IPS-11a (cell line): ENCODE data around the gene RUSF1.

Source experiments
- H3K4me3 ChIP-seq: one replicate; pipeline ENCODE4 v1.5.1; 2013; ENCODE audit warnings: low read depth, low read length, control low read depth

RUSF1 gene

DNA sequence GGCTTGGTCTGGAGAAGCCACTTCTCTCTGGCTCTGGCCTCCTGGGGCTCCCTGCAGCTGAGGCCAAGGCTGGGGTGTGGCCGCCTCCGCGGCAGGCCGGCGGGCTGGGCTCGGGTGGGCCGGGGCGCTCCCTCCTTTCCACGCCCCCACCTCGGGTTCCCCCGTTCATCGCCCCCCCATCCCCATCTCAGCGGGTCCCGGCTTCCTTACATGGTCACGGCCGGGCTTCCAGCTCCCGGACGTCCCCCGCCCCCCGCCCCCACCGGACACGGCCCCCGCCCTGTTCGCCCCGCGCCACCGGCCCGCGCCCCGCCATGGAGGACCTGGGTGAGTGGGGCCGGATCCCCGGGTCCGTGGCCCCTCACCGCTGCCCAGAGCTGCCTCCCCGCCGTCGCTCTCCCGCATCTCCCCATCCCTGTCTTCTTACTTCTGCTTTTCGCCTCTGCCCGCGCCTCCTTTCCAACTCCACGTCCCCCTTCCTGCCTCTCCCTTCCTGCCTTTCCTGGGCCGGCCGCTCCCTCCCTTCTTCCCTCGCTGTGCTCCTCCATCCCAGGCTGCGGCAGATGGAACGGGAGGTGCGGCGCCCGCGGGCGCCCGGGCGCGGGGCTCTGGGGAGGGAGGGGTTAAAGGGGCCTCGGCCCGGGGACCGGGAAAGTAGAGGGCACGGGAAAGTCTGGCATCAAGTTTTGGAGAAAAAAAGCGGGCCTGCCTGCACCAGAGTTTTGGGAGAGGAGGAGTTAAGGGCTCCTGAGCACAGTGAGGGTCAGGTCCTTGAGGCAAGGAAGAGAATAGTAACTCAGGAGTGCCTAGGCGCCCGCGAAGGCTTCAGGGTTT is 36.1 kb downstream of the RUSF1 start, which contains the start of gene TGFB1I1:
Gene TGFB1I1, plus strand, starts transcription at position 278 of the 834 bp plus-strand sequence. Its CDS starts 37 bp downstream, at position 315.
- H3K4me3 ChIP-seq, result peak within 1 kb of the TSS; percentile 60

DNA sequence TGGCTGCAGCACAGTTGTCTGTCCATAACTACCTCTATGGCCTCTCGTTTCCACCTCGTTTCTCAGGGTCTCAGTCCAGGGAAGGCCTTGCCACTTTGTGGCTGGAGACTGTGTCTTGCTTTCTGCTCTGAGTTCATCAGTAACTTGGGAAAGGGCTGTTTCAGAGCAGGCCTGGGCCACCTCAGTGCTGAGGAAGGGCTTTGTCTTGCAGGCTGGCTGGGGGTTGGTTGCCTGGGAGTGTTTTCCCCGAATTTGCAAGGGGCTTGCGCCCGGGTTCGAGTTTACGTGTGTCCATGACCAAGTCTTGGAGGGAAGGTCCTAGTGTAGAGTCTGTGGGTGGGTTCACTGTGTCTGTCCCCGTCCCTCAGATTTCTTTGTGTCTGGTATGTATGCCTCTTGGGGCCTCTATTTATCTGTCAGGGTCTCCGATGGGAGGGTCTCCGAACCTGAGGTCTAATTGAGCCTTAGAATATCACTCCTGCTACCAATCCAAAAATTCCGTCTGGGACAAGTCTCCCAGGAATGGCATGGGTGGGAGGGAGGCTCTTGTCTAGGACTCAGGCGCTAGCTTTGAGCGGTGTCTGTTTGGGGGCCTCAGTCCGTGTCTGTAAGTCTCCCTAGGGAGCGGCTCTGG is 36.8 kb downstream of the RUSF1 start:
- H3K4me3 ChIP-seq, result peak overlapping the region; percentile 45

DNA sequence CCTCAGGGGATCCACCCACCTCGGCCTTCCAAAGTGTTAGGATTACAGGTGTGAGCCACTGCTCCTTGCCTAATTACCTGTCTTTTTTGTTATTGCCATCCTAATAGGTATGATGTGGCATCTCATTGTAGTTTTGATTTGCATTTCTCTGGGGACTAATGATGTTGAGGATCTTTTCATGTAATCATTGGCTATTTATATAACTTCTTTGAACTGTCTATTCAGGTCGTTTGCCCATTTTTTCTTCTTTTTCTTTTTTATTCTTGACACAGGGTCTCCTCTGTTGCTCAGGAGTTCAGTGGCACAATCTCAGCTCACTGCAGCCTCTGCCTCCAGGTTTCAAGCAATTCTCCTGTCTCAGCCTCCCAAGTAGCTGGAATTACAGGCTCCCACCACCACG is 37.6 kb downstream of the RUSF1 start:
- H3K4me3 ChIP-seq, result no peak overlapping the region

DNA sequence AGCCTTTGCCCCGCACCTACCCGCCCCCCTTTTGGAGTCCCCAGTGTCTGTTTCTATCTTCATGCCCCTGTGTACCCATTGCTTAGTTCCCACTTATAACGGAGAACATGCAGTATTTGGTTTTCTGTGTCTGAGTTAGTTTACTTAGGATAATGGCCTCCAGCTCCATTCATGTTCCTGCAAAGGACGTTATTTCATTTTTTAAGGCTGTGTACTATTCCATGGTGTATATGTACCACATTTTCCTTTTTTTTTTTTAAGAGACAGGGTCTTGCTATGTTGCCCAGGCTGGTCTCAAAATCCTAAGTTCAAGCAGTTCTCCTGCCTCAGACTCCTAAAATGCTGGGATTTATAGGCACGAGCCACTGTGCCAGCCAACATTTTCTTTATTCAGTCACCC is 40.3 kb downstream of the RUSF1 start:
- H3K4me3 ChIP-seq, result no peak overlapping the region

DNA sequence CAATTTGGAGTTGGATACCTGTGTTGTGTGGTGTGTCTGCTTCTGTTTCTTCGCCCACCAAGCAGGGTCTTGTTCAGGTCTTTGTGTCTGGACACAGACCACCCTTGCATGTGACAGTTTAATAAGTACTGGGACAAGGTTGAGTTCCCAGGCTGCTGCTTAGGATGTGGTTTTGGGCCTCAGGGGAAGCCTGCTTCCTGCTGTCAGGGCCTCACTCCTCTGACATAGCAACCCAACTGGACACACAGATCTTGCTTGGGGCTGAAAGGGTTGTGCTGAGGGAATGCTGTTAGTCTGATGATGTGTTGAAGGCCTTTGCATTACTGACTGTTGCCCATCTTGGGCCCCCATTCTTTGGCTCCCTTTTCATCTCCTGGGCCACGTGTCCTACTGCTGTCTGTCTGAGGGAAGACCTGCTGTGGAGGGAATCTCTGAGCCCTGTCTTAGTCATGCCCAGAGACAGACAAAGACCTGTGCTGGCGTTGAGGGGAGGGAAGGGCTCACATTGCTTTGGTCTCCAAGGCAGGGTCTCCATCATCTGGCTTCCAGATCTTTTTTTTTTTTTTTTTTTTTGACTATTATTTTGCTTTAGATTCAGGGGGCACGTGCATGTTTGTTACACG is 40.9 kb downstream of the RUSF1 start:
- no peak overlapping the region for H3K4me3 ChIP-seq

DNA sequence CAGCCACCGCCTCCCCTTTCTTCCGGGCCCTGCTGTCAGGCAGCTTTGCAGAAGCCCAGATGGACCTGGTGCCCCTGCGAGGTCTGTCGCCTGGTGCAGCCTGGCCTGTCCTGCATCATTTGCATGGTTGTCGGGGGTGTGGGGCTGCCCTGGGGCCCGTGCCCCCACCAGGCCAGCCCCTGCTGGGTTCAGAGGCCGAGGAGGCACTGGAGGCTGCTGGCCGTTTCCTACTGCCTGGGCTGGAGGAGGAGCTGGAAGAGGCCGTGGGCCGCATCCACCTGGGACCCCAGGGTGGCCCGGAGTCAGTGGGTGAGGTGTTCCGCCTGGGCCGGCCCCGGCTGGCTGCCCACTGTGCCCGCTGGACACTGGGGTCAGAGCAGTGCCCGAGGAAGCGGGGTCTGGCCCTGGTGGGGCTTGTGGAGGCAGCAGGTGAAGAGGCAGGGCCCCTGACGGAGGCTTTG is 41.8 kb downstream of the RUSF1 start:
- no peak overlapping the region for H3K4me3 ChIP-seq

DNA sequence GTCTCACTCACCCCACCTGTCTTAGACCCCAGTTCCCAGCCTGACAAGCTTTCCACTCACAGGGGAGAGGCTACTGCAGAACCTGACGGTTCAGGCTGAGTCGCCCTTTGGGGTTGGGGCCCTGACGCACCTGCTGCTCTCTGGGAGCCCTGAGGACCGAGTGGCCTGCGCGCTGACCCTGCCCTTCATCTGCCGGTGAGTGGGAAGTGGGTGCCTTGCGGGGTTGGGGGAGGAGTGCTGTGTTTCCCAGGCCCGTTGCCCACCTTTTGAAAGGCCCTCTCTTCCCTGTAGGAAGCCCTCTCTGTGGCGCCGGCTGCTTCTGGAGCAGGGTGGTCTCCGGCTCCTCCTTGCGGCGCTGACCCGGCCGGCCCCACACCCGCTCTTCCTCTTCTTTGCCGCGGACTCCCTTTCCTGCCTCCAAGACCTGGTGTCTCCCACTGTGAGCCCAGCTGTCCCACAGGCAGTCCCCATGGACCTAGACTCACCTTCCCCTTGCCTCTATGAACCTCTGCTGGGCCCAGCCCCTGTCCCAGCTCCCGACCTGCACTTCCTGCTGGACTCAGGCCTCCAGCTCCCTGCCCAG is 42.3 kb downstream of the RUSF1 start:
- H3K4me3 ChIP-seq, result no peak overlapping the region

DNA sequence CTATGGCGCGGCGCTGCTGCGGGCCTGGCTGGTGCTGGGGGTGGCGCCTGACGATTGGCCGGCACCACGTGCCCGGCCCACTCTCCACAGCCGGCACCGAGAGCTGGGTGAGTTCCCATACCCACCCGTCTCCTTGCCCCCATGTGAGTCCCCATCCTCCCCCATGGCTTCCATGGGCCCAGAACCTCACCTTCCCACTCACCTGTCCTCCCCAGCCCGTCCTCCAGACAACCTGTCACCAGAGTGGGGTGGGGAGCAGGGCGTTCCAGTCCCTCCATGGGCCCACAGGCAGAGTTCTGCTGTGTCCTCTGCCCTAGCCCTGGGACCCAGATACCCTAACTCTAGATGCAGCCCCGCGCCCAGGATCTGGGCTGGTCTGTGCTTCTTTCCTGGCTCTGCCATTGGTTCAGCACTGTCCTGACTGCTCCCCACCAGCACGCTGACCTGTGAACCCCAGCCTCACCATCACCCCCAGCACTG is 43.4 kb downstream of the RUSF1 start:
- H3K4me3 ChIP-seq, result no peak overlapping the region

DNA sequence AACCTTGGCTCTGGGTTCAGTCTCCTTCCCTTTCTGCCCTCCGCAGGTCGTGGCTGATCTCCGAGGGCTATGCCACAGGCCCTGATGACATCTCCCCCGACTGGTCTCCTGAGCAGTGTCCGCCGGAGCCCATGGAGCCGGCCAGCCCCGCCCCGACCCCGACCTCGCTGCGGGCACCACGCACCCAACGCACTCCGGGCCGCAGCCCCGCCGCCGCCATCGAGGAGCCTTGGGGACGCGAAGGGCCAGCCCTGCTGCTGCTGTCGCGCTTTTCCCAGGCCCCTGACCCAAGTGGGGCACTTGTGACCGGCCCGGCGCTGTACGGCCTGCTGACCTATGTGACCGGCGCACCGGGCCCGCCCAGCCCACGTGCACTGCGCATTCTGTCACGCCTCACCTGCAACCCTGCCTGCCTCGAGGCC is 43.8 kb downstream of the RUSF1 start:
- no peak overlapping the region for H3K4me3 ChIP-seq

DNA sequence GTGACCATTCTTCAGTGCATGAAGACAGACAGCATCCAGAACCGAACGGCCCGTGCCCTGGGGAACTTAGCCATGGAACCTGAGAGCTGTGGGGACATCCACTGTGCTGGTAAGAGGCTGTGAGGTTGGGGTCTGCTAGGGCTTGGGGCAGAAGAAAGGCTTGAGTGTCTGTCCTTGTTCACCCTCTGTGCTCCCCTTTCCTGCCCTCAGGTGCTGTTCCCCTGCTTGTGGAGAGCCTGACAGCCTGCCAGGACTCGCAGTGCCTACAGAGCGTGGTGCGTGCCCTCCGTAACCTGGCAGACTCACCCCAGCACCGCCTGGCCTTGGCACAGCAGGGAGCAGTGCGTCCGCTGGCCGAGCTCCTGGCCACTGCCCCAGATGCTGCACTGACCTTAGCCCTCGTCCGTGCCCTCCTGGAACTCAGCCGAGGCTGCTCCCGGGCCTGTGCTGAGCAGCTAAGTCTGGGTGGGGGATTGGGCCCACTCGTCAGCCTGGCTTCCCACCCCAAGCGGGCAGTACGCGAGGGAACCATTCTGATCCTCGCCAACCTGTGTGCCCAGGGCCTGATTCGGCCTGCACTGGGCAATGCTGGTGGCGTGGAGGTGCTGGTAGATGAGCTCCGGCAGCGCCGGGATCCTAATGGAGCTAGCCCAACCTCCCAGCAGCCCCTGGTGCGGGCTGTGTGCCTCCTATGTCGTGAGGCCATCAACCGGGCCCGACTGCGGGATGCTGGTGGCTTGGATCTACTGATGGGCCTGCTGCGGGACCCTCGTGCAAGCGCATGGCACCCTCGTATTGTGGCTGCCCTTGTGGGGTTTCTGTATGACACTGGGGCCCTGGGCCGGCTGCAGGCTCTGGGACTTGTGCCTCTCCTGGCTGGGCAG is 46.0 kb downstream of the RUSF1 start:
- H3K4me3 ChIP-seq, result no peak overlapping the region

DNA sequence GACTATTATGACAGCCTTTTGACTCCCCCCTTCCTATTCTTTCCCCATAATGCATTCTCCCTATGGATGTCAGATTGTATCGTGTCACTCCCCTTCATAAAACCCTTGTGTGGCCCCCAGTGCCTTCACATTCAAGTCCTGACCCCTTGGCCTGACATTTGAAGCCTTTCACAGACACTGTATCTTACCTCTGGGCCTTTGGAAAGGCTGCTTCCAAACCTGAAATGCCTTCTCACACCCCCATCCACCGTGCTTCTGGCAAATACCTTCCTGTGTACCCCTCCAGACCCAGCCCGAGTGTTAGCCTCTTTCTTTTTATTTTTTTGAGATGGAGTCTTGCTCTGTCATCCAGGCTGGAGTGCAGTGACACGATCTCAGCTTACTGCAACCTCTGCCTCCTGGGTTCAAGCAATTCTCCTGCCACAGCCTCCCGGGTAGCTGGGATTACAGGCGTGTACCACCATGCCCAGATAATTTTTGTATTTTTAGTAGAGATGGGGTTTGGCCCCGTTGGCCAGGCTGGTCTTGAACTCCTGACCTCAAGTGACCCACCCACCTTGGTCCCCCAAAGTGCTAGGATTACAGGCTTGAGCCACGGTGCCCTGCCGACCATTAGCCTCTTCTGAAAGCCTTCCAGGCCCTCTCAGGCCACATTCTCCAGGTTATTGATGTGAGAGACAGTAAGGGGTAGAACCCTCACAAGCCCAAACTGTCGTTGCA is 46.8 kb downstream of the RUSF1 start:
- no peak overlapping the region for H3K4me3 ChIP-seq

DNA sequence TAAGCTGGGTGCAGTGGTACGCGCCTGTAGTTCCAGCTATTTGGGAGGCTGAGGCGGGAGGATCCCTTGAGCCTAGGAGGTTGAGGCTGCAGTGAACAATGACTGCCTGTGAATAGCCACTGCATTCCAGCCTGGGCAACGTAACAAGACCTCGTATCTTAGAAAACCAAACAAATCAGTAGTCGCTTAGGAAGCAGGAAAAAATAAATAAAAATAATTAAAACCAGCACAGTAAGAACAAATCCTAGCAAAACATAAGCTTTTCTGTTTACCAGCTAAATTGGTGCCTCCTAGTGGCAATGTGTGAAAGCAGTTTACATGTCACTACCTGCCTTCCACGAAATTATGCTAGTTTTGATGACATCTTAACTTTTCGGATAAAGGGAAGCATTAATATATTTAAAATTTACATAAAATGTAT is 47.6 kb downstream of the RUSF1 start:
- H3K4me3 ChIP-seq, result peak overlapping the region; percentile 56

DNA sequence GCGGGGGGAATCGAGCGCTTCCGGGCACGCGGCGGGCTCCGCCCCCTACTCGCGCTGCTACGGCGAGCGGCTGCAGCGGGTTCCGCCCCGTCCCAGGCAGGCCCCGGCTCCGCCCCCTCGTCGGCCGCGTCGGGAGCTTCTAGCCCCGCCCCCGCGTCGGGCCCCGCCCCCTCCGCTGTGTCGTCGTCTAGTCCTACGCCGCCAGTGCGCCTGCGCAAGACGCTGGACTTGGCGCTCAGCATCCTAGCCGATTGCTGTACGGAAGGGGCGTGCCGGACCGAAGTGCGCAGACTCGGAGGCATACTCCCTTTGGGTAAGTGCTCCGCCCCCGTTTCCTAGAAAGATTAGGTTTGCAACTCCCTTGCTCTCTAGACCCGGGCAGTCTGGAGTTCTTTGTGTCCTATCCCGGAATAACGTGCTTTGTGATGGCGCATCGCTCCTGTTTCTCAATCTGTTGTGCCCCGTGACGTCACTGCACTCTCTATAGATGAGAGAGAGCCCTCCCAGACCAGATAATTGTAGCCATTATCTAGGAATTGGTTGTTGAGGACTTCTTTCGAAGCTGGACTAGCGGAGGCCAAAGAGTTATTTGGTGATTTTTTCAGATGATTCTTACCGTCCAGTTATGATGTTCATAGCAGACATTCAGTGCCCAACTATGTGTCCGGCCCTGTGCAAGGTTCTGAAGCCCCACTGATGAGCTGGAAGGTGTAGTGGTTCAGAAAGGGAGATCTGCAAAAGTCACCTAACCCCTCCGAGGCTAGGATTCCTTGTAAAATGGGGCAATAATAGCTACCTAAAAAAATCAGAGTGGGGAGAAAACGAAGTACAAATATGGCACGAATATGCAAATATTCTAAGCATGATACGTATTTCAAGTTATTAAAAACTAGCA is 48.3 kb downstream of the RUSF1 start:
- peak overlapping the region; percentile 85 for H3K4me3 ChIP-seq

DNA sequence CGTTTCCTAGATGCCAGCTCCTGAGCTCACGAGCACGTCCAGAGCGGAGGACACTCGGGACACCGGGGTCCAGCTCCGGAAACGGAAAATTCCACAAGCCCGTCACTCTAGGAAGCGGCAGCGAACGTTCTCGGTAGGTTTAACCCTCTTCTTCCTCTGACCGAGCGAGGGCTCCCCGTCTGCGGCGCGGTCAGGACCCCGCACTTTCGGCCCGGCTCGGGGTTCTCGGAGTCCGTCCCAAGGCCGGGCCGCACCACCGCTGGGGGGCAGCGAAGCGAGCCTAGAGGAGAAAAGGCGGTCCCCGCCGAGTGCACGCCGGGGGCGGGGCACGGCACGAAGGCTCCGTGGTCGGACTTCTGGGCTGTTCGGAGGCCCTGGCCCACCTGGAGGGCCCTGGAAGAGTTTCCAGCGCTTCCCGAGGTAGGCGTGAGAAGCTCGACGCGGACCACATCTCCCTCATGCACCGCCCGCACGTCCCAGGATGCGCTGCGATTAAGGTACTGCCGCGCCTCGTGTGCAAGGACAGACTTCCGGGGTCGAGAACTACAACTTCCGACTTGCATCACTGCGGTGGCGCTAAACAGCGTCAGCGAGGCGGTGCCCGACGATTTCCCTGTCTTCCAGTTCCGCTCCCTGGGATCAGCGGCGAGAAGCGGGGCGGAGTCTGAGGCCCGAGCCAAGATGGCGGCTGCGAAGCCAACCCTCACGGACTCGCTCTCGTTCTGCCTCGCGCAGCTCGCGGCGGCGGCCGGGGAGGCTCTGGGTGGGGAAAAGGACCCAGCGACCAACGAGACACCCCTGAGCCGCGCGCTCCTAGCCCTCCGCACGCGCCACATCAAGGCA is 49.1 kb downstream of the RUSF1 start, which contains the start of gene ARMC5:
Gene ARMC5, plus strand, starts transcription at position 658 of the 843 bp plus-strand sequence. Its CDS starts 24 bp downstream, at position 682.
- peak within 1 kb of the TSS; percentile 85 for H3K4me3 ChIP-seq

DNA sequence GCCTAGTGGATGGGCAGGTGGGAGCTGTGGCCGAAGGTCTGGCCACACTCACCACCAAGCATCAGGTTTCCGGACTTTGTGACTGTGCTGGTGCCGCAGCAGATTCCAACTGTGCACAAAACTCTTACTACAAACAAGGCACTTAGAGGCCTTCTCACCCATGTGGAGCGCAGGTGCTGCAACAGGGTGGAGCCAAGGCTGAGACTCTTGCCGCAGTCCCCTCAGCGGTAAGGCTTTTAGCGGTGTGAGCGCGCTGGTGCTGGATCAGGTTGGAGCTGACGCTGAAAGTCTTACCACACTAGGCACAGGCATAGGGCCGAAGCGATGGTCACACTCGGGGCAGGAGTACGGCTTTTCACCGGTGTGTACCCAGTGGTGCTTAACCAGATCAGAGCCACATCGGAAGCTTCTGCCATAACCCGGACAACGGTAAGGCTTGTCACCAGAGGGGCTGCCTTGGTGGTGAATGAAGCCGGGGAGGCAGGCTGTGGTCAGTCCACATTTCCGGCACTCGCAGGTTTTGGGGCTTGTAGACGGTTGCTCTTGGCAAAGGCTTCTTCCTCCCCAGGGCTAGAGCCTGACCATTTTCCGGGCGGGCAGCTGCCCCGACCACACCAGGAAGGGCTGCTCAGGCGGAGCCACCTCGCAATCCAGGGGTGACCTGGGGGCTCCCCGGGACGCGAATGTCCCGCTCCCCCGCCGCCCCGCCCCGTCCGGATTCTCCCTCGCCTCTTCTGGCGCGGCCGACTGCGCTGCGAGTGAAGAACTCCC is 49.9 kb downstream of the RUSF1 start:
- peak overlapping the region; percentile 85 for H3K4me3 ChIP-seq

DNA sequence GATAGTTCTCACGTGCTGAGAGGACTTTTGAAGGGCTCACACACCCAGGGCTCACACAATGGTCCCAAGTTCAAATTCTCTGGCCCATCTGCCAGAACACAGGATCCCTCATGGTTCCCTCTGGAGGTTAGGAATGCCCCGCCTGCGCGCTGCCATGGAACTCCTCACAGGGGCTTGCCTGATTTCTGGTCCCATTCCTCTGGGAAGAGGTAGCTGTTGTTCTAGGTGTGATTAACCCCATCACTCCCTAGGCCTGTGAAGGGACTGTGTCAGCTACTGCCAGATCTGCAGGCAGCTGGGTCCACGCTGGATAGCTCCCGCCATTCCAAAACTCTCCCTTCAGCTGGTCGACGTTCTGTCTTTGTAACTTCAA is 51.2 kb downstream of the RUSF1 start:
- no peak overlapping the region for H3K4me3 ChIP-seq
